SW 1271 (cell line): ENCODE measurements around the gene CDK3.
"Not testable (repeated sequence)": the region's sequence is repeated elsewhere in the genome, so short reads cannot be mapped to it uniquely, and the experiment has no call there.

Experiments used
- DNase-seq, 2 experiments: peaks; one replicate each; lab custom pipeline; 2025; lab: John Stamatoyannopoulos, UW

Gene CDK3

GRCh38 chr17:76039121-76039520 is 38.5 kb downstream of the CDK3 start:
- no peak for DNase-seq

- no peak for DNase-seq
These were observed 39.7 kb downstream of the CDK3 start for GRCh38 chr17:76040376-76040775.

GRCh38 chr17:76042868-76043267 is 42.2 kb downstream of the CDK3 start:
- DNase-seq: not testable (repeated sequence)

GRCh38 chr17:76044475-76045007 is 43.9 kb downstream of the CDK3 start:
- DNase-seq: not testable (repeated sequence)

- DNase-seq: no peak
These were observed 45.4 kb downstream of the CDK3 start for GRCh38 chr17:76046064-76046463.

GRCh38 chr17:76048025-76048605 is 47.5 kb downstream of the CDK3 start:
- DNase-seq: no peak

GRCh38 chr17:76048711-76049110 is 48.1 kb downstream of the CDK3 start:
- peak in 1 of 2 experiments; percentile 27 for DNase-seq

- DNase-seq: no peak
These were observed 48.6 kb downstream of the CDK3 start for GRCh38 chr17:76049239-76049638.

GRCh38 chr17:76049836-76050537 is 49.3 kb downstream of the CDK3 start:
- no peak for DNase-seq

GRCh38 chr17:76050538-76051467 is 50.1 kb downstream of the CDK3 start:
- DNase-seq: no peak

- no peak for DNase-seq
These were observed 50.9 kb downstream of the CDK3 start for GRCh38 chr17:76051561-76051960.

GRCh38 chr17:76053246-76054111 is 52.8 kb downstream of the CDK3 start:
- DNase-seq: peak in 1 of 2 experiments; percentile 21

- DNase-seq: no peak
These were observed 53.4 kb downstream of the CDK3 start for GRCh38 chr17:76054112-76054476.
